ENCODE measurements around the gene SLC36A3.
A peak's percentile ranks its signal among the peaks of the same experiment; 100 is the strongest.
"Not testable (repeated sequence)": the region's sequence is repeated elsewhere in the genome, so short reads cannot be mapped to it uniquely, and the experiment has no call there.

The SLC36A3 gene

GRCh38 chr5:151239237-151239861, 64.2 kb downstream of the SLC36A3 start:
- DNase-seq (ENCODE audit: low read depth in 3 of 3) = peak in 1 of 3 experiments; percentile 63

- no peak for DNase-seq (ENCODE audit: low read depth in 3 of 3)
Measured at GRCh38 chr5:151238303-151238741, 65.2 kb downstream of the SLC36A3 start.

- DNase-seq (ENCODE audit: low read depth in 3 of 3) = no peak
Measured at GRCh38 chr5:151237685-151238084, 65.9 kb downstream of the SLC36A3 start.

- DNase-seq (ENCODE audit: low read depth in 3 of 3) = no peak
Measured at GRCh38 chr5:151236888-151237287, 66.7 kb downstream of the SLC36A3 start.

- not testable (repeated sequence) for DNase-seq (ENCODE audit: low read depth in 3 of 3)
Measured at GRCh38 chr5:151235239-151235571, 68.4 kb downstream of the SLC36A3 start.

GRCh38 chr5:151234476-151235238, 68.9 kb downstream of the SLC36A3 start:
- no peak for DNase-seq (ENCODE audit: low read depth in 3 of 3)

GRCh38 chr5:151233616-151234085, 69.9 kb downstream of the SLC36A3 start:
- DNase-seq (ENCODE audit: low read depth in 3 of 3) = no peak

GRCh38 chr5:151231359-151231758, 72.2 kb downstream of the SLC36A3 start:
- DNase-seq (ENCODE audit: low read depth in 3 of 3) = no peak

GRCh38 chr5:151230048-151230680, 73.4 kb downstream of the SLC36A3 start:
- no peak for DNase-seq (ENCODE audit: low read depth in 3 of 3)

- DNase-seq (ENCODE audit: low read depth in 3 of 3) = no peak
Measured at GRCh38 chr5:151228986-151229385, 74.6 kb downstream of the SLC36A3 start.

GRCh38 chr5:151227918-151228447, 75.6 kb downstream of the SLC36A3 start:
- DNase-seq (ENCODE audit: low read depth in 3 of 3) = no peak

Measured in stimulated activated CD4-positive, alpha-beta T cell treated with anti-CD3 and anti-CD28 coated beads, TNF-alpha, amount 100 ng/mL, for 24 hours (primary cell).